OCI-LY3 (cell line): Measurements from ENCODE around the gene RNF227.
"Not testable (repeated sequence)": the region's sequence is repeated elsewhere in the genome, so short reads cannot be mapped to it uniquely, and the experiment has no call there.

Experiments
- H2AFZ ChIP-seq: fragments of 200-600, 300-600 bp; shearing (Covaris generic); 2 replicates; pipeline ENCODE4 v1.6.0; 2014; ENCODE audit warnings: antibody characterized with exemption, low read depth, low read length
- H3K27ac ChIP-seq: fragments of 200-600, 300-600 bp; sonication (generic); 2 replicates; pipeline ENCODE4 v1.5.1; 2014; ENCODE audit warnings: mild to moderate bottlenecking, low read length, moderate library complexity, mixed read lengths
- H3K27me3 ChIP-seq: fragments of 200-600, 300-600 bp; sonication (generic); 2 replicates; pipeline ENCODE4 v1.6.1; 2014; ENCODE audit warnings: low read depth, low read length, mixed read lengths
- H3K36me3 ChIP-seq: fragments of 200-600, 300-600 bp; sonication (generic); replicated peaks from 2 replicates; pipeline ENCODE3; 2014; ENCODE audit warnings: low read depth, low read length, mixed read lengths
- H3K4me1 ChIP-seq: fragments of 300-600, 200-600 bp; sonication (generic); 2 replicates; pipeline ENCODE4 v1.6.1; 2014; ENCODE audit warnings: low read length, mixed read lengths
- H3K4me2 ChIP-seq: fragments of 200-600, 300-600 bp; sonication (generic); 2 replicates; pipeline ENCODE4 v1.6.1; 2014; ENCODE audit warnings: low read length, mixed read lengths
- H3K4me3 ChIP-seq: fragments of 300-600, 200-600 bp; sonication (generic); 2 replicates; pipeline ENCODE4 v1.5.1; 2014; ENCODE audit warnings: antibody characterized with exemption, mild to moderate bottlenecking, low read length, moderate library complexity
- H3K79me2 ChIP-seq: fragments of 300-600, 200-600 bp; shearing (Covaris generic); 2 replicates; pipeline ENCODE4 v1.6.1; 2014; ENCODE audit warnings: mild to moderate bottlenecking, low read length, mixed read lengths
- H3K9ac ChIP-seq: fragments of 300-600, 200-600 bp; shearing (Covaris generic); 2 replicates; pipeline ENCODE4 v1.6.0; 2014; ENCODE audit warnings: mild to moderate bottlenecking, low read length, moderate library complexity
- H3K9me3 ChIP-seq: fragments of 200-600, 300-600 bp; shearing (Covaris generic); 2 replicates; pipeline ENCODE4 v1.6.1; 2014; ENCODE audit warnings: low read length, mixed read lengths; ENCODE audit not compliant: insufficient read depth
- H4K20me1 ChIP-seq: fragments of 200-600, 300-600 bp; sonication (generic); 2 replicates; pipeline ENCODE4 v1.6.1; 2016; ENCODE audit warnings: low read length, mixed read lengths; ENCODE audit not compliant: insufficient read depth
- EZH2phosphoT487 ChIP-seq: fragments of 200-600 bp; shearing (Covaris generic); IDR thresholded peaks from 2 replicates; pipeline ENCODE4 v1.6.1; 2018; ENCODE audit warnings: antibody characterized with exemption, mixed run types, low read depth
- TF ChIP-seq, protein P1 (sequence below): fragments of 200-600, 300-600 bp; sonication (generic); IDR thresholded peaks from 2 replicates; pipeline ENCODE4 v1.5.1; 2014; ENCODE audit warnings: antibody characterized with exemption, low read length, low read depth

RNF227 gene

DNA sequence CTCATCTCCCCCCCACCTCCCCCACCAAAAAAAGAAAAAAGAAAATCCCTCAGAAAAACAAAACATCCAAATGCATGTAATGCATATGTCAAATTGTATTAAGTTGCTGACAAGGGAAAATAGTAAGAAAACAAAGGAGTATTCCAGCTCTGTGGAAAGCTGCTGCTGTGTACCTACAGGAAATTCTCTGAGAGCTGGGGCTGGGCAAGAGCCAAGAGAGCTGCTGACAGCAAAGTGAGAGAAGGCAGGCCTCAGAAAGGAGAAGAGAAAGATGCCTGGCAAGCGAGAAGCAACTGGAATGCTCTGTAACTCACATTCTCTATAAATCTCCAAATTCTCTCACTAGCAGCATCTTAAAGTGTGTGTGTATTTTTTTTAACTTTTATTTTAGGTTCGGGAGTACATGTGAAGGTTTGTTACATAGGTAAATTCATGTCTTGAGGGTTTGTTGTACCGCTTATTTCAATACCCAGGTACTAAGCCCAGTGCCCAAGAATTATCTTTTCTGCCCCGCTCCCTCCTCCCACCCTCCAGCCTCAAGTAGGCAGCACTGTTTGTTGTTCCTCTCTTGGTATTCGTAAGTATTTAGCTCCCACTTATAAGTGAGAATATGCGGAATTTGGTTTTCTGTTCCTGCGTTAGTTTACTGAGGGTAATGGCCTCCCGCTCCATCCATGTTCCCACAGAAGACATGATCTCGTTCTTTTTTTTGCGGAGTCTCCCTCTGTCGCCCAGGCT, 40.3 kb upstream of the RNF227 start:
- Histone ChIP-seq H3K79me2 (no peaks in the 10 kb centered on the region), H3K27me3 (no peaks in the 10 kb centered on the region; the same call in 1 of the 2 replicates), H3K27ac (no peak overlapping the region), H3K9ac (no peak overlapping the region), H3K9me3 (no peaks in the 10 kb centered on the region), H4K20me1 (no peaks in the 10 kb centered on the region), H3K36me3 (no peaks in the 10 kb centered on the region), H3K4me2 (no peak overlapping the region), H2AFZ (no peak overlapping the region), H3K4me1 (peaks cover 26% of the 10 kb centered on the region), H3K4me3 (no peak overlapping the region)
- TF ChIP-seq, protein P1, sequence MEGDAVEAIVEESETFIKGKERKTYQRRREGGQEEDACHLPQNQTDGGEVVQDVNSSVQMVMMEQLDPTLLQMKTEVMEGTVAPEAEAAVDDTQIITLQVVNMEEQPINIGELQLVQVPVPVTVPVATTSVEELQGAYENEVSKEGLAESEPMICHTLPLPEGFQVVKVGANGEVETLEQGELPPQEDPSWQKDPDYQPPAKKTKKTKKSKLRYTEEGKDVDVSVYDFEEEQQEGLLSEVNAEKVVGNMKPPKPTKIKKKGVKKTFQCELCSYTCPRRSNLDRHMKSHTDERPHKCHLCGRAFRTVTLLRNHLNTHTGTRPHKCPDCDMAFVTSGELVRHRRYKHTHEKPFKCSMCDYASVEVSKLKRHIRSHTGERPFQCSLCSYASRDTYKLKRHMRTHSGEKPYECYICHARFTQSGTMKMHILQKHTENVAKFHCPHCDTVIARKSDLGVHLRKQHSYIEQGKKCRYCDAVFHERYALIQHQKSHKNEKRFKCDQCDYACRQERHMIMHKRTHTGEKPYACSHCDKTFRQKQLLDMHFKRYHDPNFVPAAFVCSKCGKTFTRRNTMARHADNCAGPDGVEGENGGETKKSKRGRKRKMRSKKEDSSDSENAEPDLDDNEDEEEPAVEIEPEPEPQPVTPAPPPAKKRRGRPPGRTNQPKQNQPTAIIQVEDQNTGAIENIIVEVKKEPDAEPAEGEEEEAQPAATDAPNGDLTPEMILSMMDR: no peak
- TF ChIP-seq EZH2phosphoT487: no peak

DNA sequence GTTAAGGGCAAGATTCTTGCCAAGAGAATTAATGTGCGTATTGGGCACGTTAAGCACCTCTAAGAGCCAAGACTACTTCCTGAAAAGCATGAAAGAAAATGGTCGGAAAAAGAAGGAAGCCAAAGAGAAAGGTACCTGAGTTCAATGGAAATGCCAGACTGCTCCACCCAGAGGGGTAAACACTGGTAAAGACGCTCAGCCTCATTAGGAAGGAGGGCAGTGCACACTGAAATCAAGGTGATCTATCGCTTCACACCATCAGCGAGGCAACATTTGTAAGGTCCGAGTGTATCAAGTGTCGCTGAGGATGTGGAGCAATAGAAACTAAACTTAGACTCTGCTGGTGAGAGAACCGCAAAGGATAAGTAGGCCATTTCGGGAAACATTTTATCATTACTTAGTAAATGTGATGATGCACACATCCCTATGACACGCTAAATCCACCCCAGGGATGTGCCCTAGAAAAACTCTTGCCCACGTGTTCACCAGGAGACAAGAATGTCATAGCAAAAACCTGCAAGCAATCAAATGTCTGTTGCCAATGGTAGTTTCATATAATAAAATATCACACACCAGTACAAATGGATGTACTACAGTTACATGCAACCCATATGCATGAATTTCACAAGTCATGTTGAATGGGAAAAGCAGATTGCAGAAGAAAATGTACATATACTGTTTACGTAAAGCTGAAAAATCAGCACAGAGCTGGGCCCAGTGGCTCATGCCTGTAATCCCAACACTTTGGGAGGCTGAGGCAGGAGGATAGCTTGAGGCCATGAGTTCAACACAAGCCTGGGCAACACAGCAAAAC, 39.5 kb upstream of the RNF227 start:
- Histone ChIP-seq H3K9ac (no peak overlapping the region), H3K27me3 (no peaks in the 10 kb centered on the region), H3K9me3 (no peaks in the 10 kb centered on the region), H2AFZ (no peak overlapping the region), H3K4me2 (no peak overlapping the region), H3K79me2 (no peaks in the 10 kb centered on the region), H3K4me3 (no peak overlapping the region), H3K4me1 (peaks cover 31% of the 10 kb centered on the region), H3K36me3 (no peaks in the 10 kb centered on the region), H3K27ac (no peak overlapping the region), H4K20me1 (no peaks in the 10 kb centered on the region)
- TF ChIP-seq, protein P1: no peak
- no peak for TF ChIP-seq EZH2phosphoT487

DNA sequence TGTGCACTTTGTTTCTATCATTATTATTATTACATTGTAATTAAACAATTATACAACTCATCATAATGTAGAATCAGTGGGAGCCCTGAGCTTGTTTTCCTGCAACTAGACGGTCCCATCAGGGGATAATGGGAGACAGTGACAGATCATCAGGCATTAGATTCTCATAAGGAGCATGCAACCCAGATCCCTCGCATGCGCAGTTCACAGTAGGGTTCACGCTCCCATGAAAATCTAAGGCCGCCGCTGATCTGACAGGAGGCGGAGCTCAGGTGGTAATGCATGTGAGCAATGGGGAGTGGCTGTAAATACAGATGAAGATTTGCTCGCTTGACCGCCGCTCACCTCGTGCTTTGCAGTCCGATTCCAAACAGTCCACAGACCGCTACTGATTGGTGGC, 37.2 kb upstream of the RNF227 start:
- not testable (repeated sequence) for H3K27ac ChIP-seq, H3K4me3 ChIP-seq, H4K20me1 ChIP-seq, H2AFZ ChIP-seq, H3K4me2 ChIP-seq, H3K9me3 ChIP-seq, H3K27me3 ChIP-seq, H3K79me2 ChIP-seq, H3K36me3 ChIP-seq, H3K9ac ChIP-seq
- H3K4me1 ChIP-seq: peaks cover 31% of the 10 kb centered on the region

DNA sequence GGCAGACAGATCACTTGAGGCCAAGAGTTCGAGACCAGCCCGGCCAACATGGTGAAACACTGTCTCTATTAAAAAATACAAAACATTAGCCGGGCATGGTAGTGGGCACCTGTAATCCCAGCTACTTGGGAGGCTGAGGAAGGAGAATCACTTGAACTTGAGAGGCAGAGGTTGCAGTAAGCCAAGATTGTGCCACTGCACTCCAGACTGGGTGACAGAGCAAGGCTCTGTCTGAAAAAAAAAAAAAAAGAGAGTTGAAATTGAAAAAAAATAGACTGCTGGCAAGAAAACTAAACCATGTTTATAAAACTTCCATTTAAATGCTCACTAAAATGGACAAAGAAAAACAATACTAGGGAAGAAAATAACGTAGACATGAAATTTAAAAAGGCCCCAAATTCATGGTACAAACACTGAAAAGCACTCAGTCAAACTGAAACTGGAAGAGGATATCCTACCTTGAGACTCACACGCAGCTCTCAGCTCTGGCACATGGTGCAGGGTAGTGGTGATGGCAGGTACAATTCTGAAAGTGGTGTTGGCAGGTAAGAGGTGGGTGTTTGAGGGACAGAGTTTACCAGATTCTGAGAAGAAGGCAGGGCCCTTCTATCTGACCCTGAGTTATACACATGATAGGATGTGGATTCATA, 35.2 kb upstream of the RNF227 start:
- peaks cover 28% of the 10 kb centered on the region for H3K4me1 ChIP-seq
- H3K4me2 ChIP-seq: peak overlapping the region; percentile 39
- no peak overlapping the region for H3K4me3 ChIP-seq
- TF ChIP-seq, protein P1: no peak
- TF ChIP-seq EZH2phosphoT487: no peak
- H3K36me3 ChIP-seq: peaks cover 4% of the 10 kb centered on the region
- no peaks in the 10 kb centered on the region for H3K79me2 ChIP-seq
- no peak overlapping the region for H3K9ac ChIP-seq
- H3K9me3 ChIP-seq: no peaks in the 10 kb centered on the region
- H3K27me3 ChIP-seq: no peaks in the 10 kb centered on the region
- H3K27ac ChIP-seq: peak overlapping the region; percentile 14; the same call in 1 of the 2 replicates
- H4K20me1 ChIP-seq: no peaks in the 10 kb centered on the region
- H2AFZ ChIP-seq: no peak overlapping the region
